WTC11 (cell line): ENCODE measurements around the gene GALNT18. TPM values are rescaled to one million over a fixed set of nuclear protein-coding genes. Genes with fewer than 3 reads are reported as not detected.

Experiments
- ATAC-seq: fragments of 200-7000 bp; cut with Tn5 transposase; 2 replicates; pipeline ENCODE4 v1.10.0; 2021; ENCODE audit warnings: mild to moderate bottlenecking, moderate library complexity
- CTCF ChIA-PET: fragments of 300-600 bp; sonication (Branson Sonifier 250); formaldehyde crosslinking; loops from one replicate; lab custom pipeline; 2021; ENCODE audit warnings: antibody characterized with exemption; lab: Charles Lee
- POLR2A ChIA-PET: fragments of 350-600 bp; sonication (Branson Sonifier 250); formaldehyde crosslinking; loops from one replicate; lab custom pipeline; 2021; ENCODE audit warnings: antibody characterized with exemption; lab: Charles Lee
- DNase-seq: peaks from one replicate; pipeline ENCODE4 v3.0.0; 2021; ENCODE audit warnings: low spot score
- H3K27ac Mint-ChIP-seq: 2 replicates; pipeline ENCODE4 v1.8.0; 2021; ENCODE audit warnings: mixed read lengths
- H3K27me3 Mint-ChIP-seq: 2 replicates; pipeline ENCODE4 v1.8.0; 2021; ENCODE audit warnings: low read depth, mild to moderate bottlenecking, moderate library complexity, mixed read lengths
- H3K36me3 Mint-ChIP-seq: 2 replicates; pipeline ENCODE4 v1.8.0; 2021; ENCODE audit warnings: mixed read lengths
- H3K4me1 Mint-ChIP-seq: 2 replicates; pipeline ENCODE4 v1.8.0; 2022; ENCODE audit warnings: mixed read lengths
- H3K4me3 Mint-ChIP-seq: 2 replicates; pipeline ENCODE4 v1.8.0; 2021; ENCODE audit warnings: mild to moderate bottlenecking, moderate library complexity, mixed read lengths
- H3K9me3 Mint-ChIP-seq: 2 replicates; pipeline ENCODE4 v1.8.0; 2021; ENCODE audit warnings: mixed read lengths
- CREM ChIP-seq: sonication (generic); formaldehyde crosslinking; IDR thresholded peaks from 2 replicates; pipeline ENCODE4 v1.8.1; 2022; ENCODE audit warnings: mild to moderate bottlenecking, missing genetic modification reagents, moderate library complexity
- EMX1 ChIP-seq: fragments of 250-450 bp; sonication (Bioruptor Pico); IDR thresholded peaks from 2 replicates; pipeline ENCODE4 v1.8.0; 2021; ENCODE audit warnings: mild to moderate bottlenecking
- FOXJ3 ChIP-seq: sonication (generic); formaldehyde crosslinking; IDR thresholded peaks from 2 replicates; pipeline ENCODE4 v1.9.0; 2021; ENCODE audit warnings: missing genetic modification reagents, mild to moderate bottlenecking, borderline replicate concordance
- GABPB1 ChIP-seq: sonication (generic); formaldehyde crosslinking; IDR thresholded peaks from 2 replicates; pipeline ENCODE4 v1.8.1; 2023; ENCODE audit warnings: mild to moderate bottlenecking, missing genetic modification reagents
- GTF2I ChIP-seq: fragments of 250-450 bp; sonication (Bioruptor Pico); conservative IDR thresholded peaks from 2 replicates; pipeline ENCODE4 v1.4.0; 2021; ENCODE audit warnings: mild to moderate bottlenecking
- IRF2 ChIP-seq: sonication (generic); formaldehyde crosslinking; IDR thresholded peaks from 2 replicates; pipeline ENCODE4 v1.8.0; 2022; ENCODE audit warnings: low read depth, missing genetic modification reagents, borderline replicate concordance
- KAT7 ChIP-seq: sonication (generic); formaldehyde crosslinking; IDR thresholded peaks from 2 replicates; pipeline ENCODE4 v1.8.1; 2023; ENCODE audit warnings: missing genetic modification reagents, mild to moderate bottlenecking, borderline replicate concordance
- NFE2L1 ChIP-seq: sonication (generic); formaldehyde crosslinking; IDR thresholded peaks from 2 replicates; pipeline ENCODE4 v1.8.1; 2023; ENCODE audit warnings: missing genetic modification reagents
- NFYB ChIP-seq: sonication (generic); formaldehyde crosslinking; conservative IDR thresholded peaks from 2 replicates; pipeline ENCODE4 v1.8.0; 2022; ENCODE audit warnings: low read depth, missing genetic modification reagents
- NR3C1 ChIP-seq: sonication (generic); formaldehyde crosslinking; conservative IDR thresholded peaks from 2 replicates; pipeline ENCODE4 v1.8.1; 2023; ENCODE audit warnings: low read depth, mild to moderate bottlenecking, missing genetic modification reagents
- SMAD3 ChIP-seq: sonication (generic); formaldehyde crosslinking; IDR thresholded peaks from 2 replicates; pipeline ENCODE4 v1.8.0; 2022; ENCODE audit warnings: missing genetic modification reagents, mild to moderate bottlenecking, borderline replicate concordance
- TEAD4 ChIP-seq: sonication (generic); formaldehyde crosslinking; IDR thresholded peaks from 2 replicates; pipeline ENCODE4 v1.8.0; 2022; ENCODE audit warnings: mild to moderate bottlenecking, missing genetic modification reagents
- ZNF219 ChIP-seq: sonication (generic); formaldehyde crosslinking; IDR thresholded peaks from 2 replicates; pipeline ENCODE4 v1.8.0; 2023; ENCODE audit warnings: missing genetic modification reagents, mild to moderate bottlenecking, borderline replicate concordance
- ZNF232 ChIP-seq: sonication (generic); formaldehyde crosslinking; IDR thresholded peaks from 2 replicates; pipeline ENCODE4 v1.8.0; 2022; ENCODE audit warnings: mild to moderate bottlenecking, missing genetic modification reagents
- ZNF396 ChIP-seq: fragments of 250-450 bp; sonication (Bioruptor Pico); IDR thresholded peaks from 2 replicates; pipeline ENCODE4 v1.8.0; 2021; ENCODE audit warnings: mild to moderate bottlenecking, moderate library complexity, borderline replicate concordance
- total RNA-seq: library from RNA; stranded (reverse); gene quantifications from 3 replicates; pipeline ENCODE4 v1.2.3, GENCODE V29; 2021
- TF ChIP-seq, protein P1 (sequence below): sonication (generic); formaldehyde crosslinking; conservative IDR thresholded peaks from 2 replicates; pipeline ENCODE4 v1.8.1; 2023; ENCODE audit warnings: mild to moderate bottlenecking, low read depth, missing genetic modification reagents, moderate library complexity
- TF ChIP-seq, protein P2 (sequence below): sonication (generic); formaldehyde crosslinking; IDR thresholded peaks from 2 replicates; pipeline ENCODE4 v1.8.1; 2022; ENCODE audit warnings: mild to moderate bottlenecking, missing genetic modification reagents, moderate library complexity, borderline replicate concordance
- TF ChIP-seq, protein P3 (sequence below): sonication (generic); formaldehyde crosslinking; IDR thresholded peaks from 2 replicates; pipeline ENCODE4 v1.8.1; 2023; ENCODE audit warnings: mild to moderate bottlenecking, missing genetic modification reagents
- TF ChIP-seq, protein P4 (sequence below): sonication (generic); formaldehyde crosslinking; IDR thresholded peaks from 2 replicates; pipeline ENCODE4 v1.8.1; 2022; ENCODE audit warnings: low read depth, mild to moderate bottlenecking, moderate library complexity, missing genetic modification reagents, borderline replicate concordance
- TF ChIP-seq, protein P5 (sequence below): sonication (generic); formaldehyde crosslinking; IDR thresholded peaks from 2 replicates; pipeline ENCODE4 v1.8.0; 2022; ENCODE audit warnings: missing genetic modification reagents
- TF ChIP-seq, protein P6 (sequence below): sonication (generic); formaldehyde crosslinking; IDR thresholded peaks from 2 replicates; pipeline ENCODE4 v1.8.1; 2023; ENCODE audit warnings: mild to moderate bottlenecking, missing genetic modification reagents, moderate library complexity
- TF ChIP-seq, protein P7 (sequence below): sonication (generic); formaldehyde crosslinking; conservative IDR thresholded peaks from 2 replicates; pipeline ENCODE4 v1.8.1; 2022; ENCODE audit warnings: mild to moderate bottlenecking, missing genetic modification reagents
- TF ChIP-seq, protein P8 (sequence below): sonication (generic); formaldehyde crosslinking; IDR thresholded peaks from 2 replicates; pipeline ENCODE4 v1.8.0; 2022; ENCODE audit warnings: mild to moderate bottlenecking, missing genetic modification reagents

The GALNT18 gene
- total RNA-seq, 1 experiment from 2014 or later = 5.0 TPM

DNA sequence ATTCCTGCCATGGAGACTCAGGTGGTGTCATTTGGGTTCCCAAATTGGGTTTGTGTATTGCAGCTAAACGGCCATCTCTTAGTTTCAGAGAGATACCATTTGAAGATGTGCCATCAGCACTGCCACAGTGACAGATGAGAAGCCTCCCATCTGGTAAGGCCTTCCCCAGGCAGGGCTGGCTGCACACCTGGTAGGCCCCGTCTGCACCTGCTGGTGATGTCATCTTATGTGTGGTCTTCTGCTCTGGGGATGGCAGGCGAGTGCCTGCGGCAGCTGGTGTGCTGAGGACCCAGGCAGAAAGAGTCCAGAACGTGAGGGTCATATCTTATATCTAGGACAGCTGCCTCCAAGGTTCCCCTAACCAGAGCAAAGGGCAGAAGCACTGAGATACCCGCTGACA lies 369.4 kb downstream of the GALNT18 start:
- Mint-ChIP-seq H3K27ac (no peak overlapping the region), H3K4me3 (no peak overlapping the region), H3K4me1 (peaks cover 8% of the 10 kb centered on the region), H3K27me3 (no peaks in the 10 kb centered on the region; the same call in 1 of the 2 replicates), H3K36me3 (no peaks in the 10 kb centered on the region), H3K9me3 (peaks cover 6% of the 10 kb centered on the region)
- TF ChIP-seq EMX1 (CRISPR knock-in tag) (no peak), NR3C1 (CRISPR knock-in tag) (no peak), NFYB (CRISPR knock-in tag) (no peak)
- TF ChIP-seq, protein P1, sequence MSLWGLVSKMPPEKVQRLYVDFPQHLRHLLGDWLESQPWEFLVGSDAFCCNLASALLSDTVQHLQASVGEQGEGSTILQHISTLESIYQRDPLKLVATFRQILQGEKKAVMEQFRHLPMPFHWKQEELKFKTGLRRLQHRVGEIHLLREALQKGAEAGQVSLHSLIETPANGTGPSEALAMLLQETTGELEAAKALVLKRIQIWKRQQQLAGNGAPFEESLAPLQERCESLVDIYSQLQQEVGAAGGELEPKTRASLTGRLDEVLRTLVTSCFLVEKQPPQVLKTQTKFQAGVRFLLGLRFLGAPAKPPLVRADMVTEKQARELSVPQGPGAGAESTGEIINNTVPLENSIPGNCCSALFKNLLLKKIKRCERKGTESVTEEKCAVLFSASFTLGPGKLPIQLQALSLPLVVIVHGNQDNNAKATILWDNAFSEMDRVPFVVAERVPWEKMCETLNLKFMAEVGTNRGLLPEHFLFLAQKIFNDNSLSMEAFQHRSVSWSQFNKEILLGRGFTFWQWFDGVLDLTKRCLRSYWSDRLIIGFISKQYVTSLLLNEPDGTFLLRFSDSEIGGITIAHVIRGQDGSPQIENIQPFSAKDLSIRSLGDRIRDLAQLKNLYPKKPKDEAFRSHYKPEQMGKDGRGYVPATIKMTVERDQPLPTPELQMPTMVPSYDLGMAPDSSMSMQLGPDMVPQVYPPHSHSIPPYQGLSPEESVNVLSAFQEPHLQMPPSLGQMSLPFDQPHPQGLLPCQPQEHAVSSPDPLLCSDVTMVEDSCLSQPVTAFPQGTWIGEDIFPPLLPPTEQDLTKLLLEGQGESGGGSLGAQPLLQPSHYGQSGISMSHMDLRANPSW = no peak
- TF ChIP-seq, protein P2, sequence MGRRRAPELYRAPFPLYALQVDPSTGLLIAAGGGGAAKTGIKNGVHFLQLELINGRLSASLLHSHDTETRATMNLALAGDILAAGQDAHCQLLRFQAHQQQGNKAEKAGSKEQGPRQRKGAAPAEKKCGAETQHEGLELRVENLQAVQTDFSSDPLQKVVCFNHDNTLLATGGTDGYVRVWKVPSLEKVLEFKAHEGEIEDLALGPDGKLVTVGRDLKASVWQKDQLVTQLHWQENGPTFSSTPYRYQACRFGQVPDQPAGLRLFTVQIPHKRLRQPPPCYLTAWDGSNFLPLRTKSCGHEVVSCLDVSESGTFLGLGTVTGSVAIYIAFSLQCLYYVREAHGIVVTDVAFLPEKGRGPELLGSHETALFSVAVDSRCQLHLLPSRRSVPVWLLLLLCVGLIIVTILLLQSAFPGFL (CRISPR knock-in tag) = no peak
- ATAC-seq = no peak
- CTCF ChIA-PET = no interaction called here
- POLR2A ChIA-PET = no interaction called here
- no peak for DNase-seq

DNA sequence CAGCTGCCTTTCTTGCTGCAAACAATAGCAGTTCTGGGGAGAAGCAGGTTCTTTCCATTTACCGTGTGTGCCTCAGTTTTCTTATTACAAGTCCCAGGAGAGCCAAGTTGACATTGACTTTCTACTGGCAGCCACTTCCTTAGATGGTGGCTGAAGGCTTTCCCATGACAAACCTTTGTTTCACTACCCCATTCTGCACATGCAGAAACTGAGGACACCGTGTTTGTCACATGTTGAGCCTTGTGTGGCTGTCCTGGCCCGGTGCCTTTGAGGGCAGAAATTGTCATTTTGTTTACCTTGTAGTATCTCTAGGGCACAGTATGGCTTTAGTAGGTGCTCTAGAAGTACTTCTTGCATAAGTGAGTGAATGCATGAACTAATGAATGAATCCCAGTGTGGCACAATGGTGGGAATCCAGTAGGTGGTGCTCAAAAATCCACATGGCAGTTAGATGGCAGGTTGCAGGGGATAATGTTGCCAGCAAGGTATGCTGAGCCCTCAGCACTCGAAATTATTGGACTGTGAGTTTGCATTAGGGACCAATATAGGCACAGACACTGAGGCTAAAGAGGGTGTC lies 370.3 kb downstream of the GALNT18 start:
- peaks cover 7% of the 10 kb centered on the region; the same call in 1 of the 2 replicates for H3K27me3 Mint-ChIP-seq
- ATAC-seq = no peak
- TF ChIP-seq, protein P3, sequence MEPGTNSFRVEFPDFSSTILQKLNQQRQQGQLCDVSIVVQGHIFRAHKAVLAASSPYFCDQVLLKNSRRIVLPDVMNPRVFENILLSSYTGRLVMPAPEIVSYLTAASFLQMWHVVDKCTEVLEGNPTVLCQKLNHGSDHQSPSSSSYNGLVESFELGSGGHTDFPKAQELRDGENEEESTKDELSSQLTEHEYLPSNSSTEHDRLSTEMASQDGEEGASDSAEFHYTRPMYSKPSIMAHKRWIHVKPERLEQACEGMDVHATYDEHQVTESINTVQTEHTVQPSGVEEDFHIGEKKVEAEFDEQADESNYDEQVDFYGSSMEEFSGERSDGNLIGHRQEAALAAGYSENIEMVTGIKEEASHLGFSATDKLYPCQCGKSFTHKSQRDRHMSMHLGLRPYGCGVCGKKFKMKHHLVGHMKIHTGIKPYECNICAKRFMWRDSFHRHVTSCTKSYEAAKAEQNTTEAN (CRISPR knock-in tag) = no peak
- TF ChIP-seq CREM (no peak), NFE2L1 (CRISPR knock-in tag) (no peak), KAT7 (CRISPR knock-in tag) (no peak), IRF2 (no peak), FOXJ3 (no peak), SMAD3 (CRISPR knock-in tag) (no peak), TEAD4 (CRISPR knock-in tag) (no peak), ZNF396 (CRISPR knock-in tag) (no peak), GTF2I (CRISPR knock-in tag) (no peak), ZNF232 (CRISPR knock-in tag) (no peak), ZNF219 (CRISPR knock-in tag) (no peak), GABPB1 (no peak)
- TF ChIP-seq, protein P4, sequence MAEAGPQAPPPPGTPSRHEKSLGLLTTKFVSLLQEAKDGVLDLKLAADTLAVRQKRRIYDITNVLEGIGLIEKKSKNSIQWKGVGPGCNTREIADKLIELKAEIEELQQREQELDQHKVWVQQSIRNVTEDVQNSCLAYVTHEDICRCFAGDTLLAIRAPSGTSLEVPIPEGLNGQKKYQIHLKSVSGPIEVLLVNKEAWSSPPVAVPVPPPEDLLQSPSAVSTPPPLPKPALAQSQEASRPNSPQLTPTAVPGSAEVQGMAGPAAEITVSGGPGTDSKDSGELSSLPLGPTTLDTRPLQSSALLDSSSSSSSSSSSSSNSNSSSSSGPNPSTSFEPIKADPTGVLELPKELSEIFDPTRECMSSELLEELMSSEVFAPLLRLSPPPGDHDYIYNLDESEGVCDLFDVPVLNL (CRISPR knock-in tag) = no peak
- TF ChIP-seq, protein P5, sequence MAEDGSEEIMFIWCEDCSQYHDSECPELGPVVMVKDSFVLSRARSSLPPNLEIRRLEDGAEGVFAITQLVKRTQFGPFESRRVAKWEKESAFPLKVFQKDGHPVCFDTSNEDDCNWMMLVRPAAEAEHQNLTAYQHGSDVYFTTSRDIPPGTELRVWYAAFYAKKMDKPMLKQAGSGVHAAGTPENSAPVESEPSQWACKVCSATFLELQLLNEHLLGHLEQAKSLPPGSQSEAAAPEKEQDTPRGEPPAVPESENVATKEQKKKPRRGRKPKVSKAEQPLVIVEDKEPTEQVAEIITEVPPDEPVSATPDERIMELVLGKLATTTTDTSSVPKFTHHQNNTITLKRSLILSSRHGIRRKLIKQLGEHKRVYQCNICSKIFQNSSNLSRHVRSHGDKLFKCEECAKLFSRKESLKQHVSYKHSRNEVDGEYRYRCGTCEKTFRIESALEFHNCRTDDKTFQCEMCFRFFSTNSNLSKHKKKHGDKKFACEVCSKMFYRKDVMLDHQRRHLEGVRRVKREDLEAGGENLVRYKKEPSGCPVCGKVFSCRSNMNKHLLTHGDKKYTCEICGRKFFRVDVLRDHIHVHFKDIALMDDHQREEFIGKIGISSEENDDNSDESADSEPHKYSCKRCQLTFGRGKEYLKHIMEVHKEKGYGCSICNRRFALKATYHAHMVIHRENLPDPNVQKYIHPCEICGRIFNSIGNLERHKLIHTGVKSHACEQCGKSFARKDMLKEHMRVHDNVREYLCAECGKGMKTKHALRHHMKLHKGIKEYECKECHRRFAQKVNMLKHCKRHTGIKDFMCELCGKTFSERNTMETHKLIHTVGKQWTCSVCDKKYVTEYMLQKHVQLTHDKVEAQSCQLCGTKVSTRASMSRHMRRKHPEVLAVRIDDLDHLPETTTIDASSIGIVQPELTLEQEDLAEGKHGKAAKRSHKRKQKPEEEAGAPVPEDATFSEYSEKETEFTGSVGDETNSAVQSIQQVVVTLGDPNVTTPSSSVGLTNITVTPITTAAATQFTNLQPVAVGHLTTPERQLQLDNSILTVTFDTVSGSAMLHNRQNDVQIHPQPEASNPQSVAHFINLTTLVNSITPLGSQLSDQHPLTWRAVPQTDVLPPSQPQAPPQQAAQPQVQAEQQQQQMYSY (CRISPR knock-in tag) = no peak
- TF ChIP-seq, protein P6, sequence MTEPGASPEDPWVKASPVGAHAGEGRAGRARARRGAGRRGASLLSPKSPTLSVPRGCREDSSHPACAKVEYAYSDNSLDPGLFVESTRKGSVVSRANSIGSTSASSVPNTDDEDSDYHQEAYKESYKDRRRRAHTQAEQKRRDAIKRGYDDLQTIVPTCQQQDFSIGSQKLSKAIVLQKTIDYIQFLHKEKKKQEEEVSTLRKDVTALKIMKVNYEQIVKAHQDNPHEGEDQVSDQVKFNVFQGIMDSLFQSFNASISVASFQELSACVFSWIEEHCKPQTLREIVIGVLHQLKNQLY (CRISPR knock-in tag) = no peak
- TF ChIP-seq, protein P7, sequence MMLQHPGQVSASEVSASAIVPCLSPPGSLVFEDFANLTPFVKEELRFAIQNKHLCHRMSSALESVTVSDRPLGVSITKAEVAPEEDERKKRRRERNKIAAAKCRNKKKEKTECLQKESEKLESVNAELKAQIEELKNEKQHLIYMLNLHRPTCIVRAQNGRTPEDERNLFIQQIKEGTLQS (CRISPR knock-in tag) = no peak
- TF ChIP-seq, protein P8, sequence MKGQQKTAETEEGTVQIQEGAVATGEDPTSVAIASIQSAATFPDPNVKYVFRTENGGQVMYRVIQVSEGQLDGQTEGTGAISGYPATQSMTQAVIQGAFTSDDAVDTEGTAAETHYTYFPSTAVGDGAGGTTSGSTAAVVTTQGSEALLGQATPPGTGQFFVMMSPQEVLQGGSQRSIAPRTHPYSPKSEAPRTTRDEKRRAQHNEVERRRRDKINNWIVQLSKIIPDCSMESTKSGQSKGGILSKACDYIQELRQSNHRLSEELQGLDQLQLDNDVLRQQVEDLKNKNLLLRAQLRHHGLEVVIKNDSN = no peak
- H3K4me3 Mint-ChIP-seq = no peak overlapping the region
- peaks cover 9% of the 10 kb centered on the region for H3K36me3 Mint-ChIP-seq
- no peak for DNase-seq
- H3K9me3 Mint-ChIP-seq = peaks cover 15% of the 10 kb centered on the region
- H3K27ac Mint-ChIP-seq = no peak overlapping the region
- ChIA-PET POLR2A (no interaction called here), CTCF (interaction anchor here (0.8 to 1.5 kb wide), 2 partner anchors 95 to 223 kb away, joined by 3 read pairs; no protein-coding TSS in a partner anchor)
- H3K4me1 Mint-ChIP-seq = peaks cover 8% of the 10 kb centered on the region
